GM18499 (cell line): ENCODE data around the gene EPHA6.
"Not testable (repeated sequence)": the region's sequence is repeated elsewhere in the genome, so short reads cannot be mapped to it uniquely, and the experiment has no call there.

Source experiments
- ATAC-seq: cut with Tn5 transposase; IDR thresholded peaks from one replicate; pipeline ENCODE4 v1.9.1; 2021; ENCODE audit warnings: moderate number of reproducible peaks; ENCODE audit not compliant: insufficient read depth, unreplicated experiment

Gene EPHA6

DNA sequence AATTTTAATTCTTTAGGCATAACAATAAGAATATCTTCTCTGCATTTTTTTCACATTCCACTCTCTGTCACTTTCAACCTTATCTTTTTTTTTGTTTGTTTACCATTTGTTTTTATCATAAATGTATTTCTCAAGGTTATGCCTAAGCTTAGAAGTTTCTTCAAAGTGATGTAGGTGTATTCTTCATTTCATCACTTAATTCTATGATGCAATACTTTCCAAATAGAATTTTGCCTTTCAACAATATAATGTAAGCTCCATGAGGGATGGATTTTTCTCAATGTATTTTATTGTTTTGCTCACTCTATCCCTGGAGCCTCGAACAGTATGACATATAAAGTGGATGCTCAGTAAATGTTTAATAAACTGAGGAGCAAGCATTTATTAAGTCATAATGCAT is 444.9 kb downstream of the EPHA6 start:
- no peak for ATAC-seq

GRCh38 chr3:97264180-97264579 is 449.8 kb downstream of the EPHA6 start:
- ATAC-seq, result no peak

DNA sequence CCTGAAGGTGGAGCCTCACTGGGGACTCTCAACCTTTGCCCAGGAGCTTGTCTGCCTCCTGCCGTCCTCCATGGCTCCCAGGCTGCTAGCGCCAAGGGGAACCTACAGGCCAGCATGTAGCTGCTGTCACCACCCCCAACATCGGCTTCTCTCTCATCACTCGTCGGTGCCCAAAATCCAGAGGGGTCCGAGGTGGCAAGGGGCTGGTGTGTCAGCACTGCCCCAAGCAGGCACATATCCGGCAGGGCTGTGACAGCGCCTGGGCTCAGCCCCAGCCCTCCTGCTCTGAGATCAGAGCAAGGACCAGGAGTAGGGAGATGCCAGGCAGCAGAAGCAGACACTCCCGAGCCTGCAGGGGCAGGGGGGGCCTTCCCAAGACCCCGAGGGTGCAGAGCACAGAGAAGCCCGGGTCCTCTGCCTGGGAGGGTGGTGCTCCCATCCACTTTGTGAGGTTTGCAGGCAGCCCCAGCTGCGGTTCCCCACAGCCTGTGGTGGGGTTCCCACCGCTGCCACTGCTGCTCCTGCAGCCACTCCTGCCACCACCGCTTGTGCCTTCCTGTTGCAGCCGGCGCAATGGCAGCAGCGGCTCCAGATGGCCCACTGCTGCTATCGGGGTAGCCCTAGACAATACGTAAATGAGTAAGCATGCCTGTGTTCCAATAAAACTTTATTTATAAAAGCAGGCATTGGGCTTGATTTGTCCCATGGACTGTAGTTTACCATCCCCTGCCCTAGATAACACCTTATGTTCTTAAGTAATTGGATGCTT is 451.0 kb downstream of the EPHA6 start:
- no peak for ATAC-seq

GRCh38 chr3:97269202-97269601 is 454.8 kb downstream of the EPHA6 start:
- no peak for ATAC-seq

DNA sequence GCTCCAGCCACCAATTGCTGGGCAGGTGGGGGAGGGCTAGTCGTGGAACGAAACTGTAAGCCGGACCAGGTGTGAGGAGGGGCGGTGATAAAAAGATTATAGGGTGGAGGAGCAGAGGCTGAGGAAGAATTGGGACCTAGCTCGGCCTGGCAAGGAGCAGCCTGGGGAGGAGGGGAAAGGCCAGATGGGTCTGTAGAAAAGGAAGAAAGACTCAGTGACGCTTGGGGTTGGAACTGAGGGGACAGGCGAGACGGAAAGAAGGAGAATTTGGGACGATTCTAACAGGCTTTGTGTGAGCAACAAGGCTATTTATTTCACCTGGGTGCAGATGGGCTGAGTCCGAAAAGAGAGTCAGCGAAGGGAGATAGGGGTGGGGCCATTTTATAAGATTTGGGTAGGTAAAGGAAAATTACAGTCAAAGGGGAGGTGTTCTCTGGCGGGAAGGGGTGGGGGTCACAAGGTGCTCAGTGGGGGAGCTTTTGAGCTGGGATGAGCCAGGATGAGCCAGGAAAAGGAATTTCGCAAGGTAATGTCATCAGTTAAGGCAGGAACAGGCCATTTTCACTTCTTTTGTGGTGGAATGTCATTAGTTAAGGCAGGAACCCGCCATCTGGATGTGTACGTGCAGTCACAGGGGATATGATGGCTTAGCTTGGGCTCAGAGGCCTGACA is 462.6 kb downstream of the EPHA6 start:
- not testable (repeated sequence) for ATAC-seq

- no peak for ATAC-seq
Observed at GRCh38 chr3:97277708-97278107, 463.3 kb downstream of the EPHA6 start.

GRCh38 chr3:97278506-97278905 is 464.1 kb downstream of the EPHA6 start:
- ATAC-seq, result no peak

DNA sequence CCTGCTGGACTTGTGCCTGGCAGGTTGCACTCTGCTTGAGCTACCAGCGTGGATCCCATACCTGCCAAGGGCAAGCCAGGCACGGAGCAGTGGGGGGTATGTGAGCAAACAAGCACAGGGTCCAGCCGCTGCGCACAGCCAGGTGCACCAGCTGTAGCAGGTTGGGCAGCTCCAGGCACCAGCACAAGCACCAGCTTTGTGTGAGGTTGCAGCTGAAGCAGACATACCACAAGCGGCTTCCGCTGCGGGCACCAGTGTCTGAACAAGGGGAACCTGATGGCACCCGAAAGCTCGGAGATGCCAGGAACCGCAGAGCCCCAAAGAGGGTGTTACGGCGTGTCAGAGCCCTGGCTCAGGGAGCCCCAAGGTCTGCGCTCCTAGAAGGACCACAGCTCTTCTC is 477.5 kb downstream of the EPHA6 start:
- ATAC-seq, result no peak

DNA sequence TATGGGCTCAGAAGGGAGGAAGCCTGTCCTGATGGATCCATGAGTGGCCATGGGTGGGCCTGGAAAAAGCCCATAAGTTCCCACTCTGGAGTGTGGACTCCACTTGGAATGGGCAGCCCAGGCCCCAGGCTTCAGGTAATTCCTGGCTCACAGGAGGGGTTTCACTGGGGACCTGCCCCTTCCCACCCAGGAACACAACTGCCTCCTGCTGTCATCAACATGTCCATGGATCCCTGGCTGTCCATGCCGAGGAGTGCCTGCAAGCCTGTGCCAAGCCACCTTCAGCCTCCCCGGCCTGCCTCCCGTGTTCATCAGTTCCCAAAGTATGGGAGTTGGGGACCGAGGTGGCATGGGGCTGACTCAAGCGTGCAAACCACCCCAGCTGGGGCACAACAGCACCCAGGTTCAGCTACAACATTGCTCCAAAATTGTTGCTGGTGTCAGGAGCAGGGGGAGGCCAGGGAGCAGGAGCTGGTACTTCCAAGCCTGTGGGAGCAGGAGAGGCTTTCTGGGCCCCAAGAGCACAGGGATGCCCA is 479.3 kb downstream of the EPHA6 start:
- ATAC-seq, result no peak

GRCh38 chr3:97297032-97297431 is 482.6 kb downstream of the EPHA6 start:
- ATAC-seq, result no peak

GRCh38 chr3:97301114-97301513 is 486.7 kb downstream of the EPHA6 start:
- no peak for ATAC-seq

GRCh38 chr3:97306226-97306625 is 491.8 kb downstream of the EPHA6 start:
- no peak for ATAC-seq

- ATAC-seq, result no peak
Observed at GRCh38 chr3:97338375-97338774, 524.0 kb downstream of the EPHA6 start.

GRCh38 chr3:97340940-97341339 is 526.5 kb downstream of the EPHA6 start:
- ATAC-seq, result no peak

GRCh38 chr3:97347780-97348179 is 533.4 kb downstream of the EPHA6 start:
- no peak for ATAC-seq

- ATAC-seq, result no peak
Observed at GRCh38 chr3:97350971-97351370, 536.6 kb downstream of the EPHA6 start.

DNA sequence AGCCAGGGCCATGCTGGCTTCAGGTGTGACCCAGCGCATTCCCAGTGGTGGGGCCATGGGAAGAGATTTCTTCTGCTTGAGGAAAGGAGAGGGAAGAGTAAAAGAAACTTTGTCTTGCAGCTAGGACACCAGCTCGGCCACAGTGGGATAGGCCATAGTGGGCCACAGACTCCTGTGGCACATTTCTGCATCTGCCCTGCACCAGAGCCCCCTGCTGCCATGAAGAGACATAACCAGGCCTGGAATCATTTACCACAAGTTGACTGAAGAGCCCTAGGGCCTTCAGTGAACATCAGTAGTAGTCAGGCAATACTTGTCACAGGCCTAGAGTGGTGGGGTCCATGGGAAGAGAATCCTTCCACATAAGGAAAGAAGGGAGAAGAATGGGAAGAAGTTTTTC is 538.8 kb downstream of the EPHA6 start:
- no peak for ATAC-seq

DNA sequence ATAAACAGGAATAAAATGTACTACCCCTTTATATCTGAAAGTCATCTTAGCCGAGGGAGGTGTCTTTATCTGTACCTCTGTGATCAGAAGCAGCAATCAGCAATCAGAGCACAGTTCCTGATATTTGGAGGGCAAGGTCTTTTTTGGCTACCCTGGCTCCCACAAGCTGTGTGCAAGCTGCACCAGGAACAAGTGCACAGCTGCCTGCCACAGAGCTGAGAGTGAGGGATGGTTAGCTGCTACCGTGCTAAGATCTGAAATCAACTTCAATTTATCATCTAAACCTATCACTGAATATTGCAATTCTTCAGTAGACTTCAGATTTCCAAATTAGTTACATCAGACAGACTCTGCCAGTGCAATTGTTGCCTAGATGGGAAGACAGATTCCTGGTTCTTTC is 545.6 kb downstream of the EPHA6 start:
- ATAC-seq, result no peak

DNA sequence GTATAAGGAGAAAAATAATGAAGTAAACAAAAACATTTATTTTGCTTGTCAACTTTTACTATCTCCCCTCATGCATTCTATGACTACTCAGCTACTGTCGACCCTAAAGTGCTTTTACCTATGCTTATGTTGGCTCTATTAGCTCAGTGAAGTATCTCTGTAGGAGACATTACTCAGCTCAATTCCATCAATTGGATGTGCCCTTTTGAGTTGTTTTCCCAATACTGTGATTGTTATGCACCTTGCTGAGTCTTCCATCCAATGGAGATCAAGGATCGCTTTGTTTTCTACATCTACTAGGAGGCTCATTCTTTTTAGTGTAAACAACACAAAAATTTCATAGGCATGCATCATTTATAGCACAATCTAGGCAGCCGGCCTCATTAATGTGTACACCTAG is 546.4 kb downstream of the EPHA6 start:
- ATAC-seq, result no peak

DNA sequence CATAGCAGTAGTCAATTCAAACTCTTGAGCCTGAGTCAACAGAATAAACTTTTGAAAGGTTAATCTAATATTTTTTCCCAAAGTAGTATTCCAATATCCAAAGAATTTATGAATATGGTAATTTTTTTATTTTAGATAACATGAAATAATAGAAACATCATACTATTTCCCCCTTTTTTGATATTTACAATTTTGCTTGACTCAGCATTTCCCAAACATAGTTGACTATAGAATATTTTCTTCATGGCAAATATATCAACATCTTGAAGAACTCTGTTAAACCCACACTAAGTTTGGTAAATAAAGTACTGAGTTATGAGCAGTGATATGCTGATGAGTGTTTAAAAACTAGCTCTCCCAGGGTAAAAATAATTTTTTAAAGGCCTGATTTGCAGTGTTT is 570.2 kb downstream of the EPHA6 start:
- no peak for ATAC-seq

DNA sequence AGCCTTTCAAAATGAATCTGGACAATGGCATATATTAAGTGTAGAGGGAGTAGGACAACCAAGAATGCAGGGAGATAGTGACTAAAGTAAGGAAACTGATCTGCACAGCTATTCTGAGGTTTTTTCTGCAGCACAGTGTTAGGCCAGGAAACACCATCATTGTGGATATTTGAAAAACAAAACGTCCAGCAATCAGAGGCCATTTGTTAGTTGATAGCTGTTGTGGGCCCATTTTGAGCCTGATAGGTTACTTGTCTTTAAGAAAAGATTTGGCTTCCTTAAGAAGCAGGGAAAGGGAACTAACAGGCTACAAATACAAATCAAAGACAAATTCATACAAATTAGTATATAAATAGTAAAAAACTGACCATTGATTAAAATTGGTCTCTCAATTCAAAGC is 574.4 kb downstream of the EPHA6 start:
- ATAC-seq, result no peak

GRCh38 chr3:97389936-97390335 is 575.5 kb downstream of the EPHA6 start:
- no peak for ATAC-seq
